OCI-LY7 (cell line): ENCODE measurements around the gene DOCK1. TPM values are rescaled to one million over a fixed set of nuclear protein-coding genes. Genes with fewer than 3 reads are reported as not detected.

Experiments
- BruUV-seq: library from RNA; stranded (reverse); fragments of 400-500 nt; replicated peaks from 2 replicates; lab custom pipeline; 2021; lab: Mats Ljungman, UMichigan
- CTCF ChIA-PET: fragments of 300-600 bp; sonication (Branson Sonifier 250); formaldehyde crosslinking; loops from one replicate; lab custom pipeline; 2022; ENCODE audit warnings: antibody characterized with exemption; ENCODE audit not compliant: unreplicated experiment; lab: Charles Lee
- POLR2A ChIA-PET: fragments of 300-600 bp; sonication (Branson Sonifier 250); formaldehyde crosslinking; loops from one replicate; lab custom pipeline; 2022; ENCODE audit warnings: antibody characterized with exemption; lab: Charles Lee
- DNase-seq: peaks from one replicate; pipeline ENCODE4 v3.0.0-alpha.2; 2015; ENCODE audit warnings: low spot score
- H2AFZ ChIP-seq: fragments of 200-600 bp; sonication (generic), shearing (Covaris generic); 2 replicates; pipeline ENCODE4 v1.6.1; 2014; ENCODE audit warnings: mild to moderate bottlenecking, antibody characterized with exemption, low read length, moderate library complexity
- H3K27ac ChIP-seq: fragments of 200-600 bp; sonication (generic); 2 replicates; pipeline ENCODE4 v1.5.1; 2014; ENCODE audit warnings: mixed run types, low read depth, mild to moderate bottlenecking, moderate library complexity, low read length, inconsistent platforms; ENCODE audit not compliant: poor library complexity, severe bottlenecking
- H3K36me3 ChIP-seq: fragments of 200-600 bp; sonication (generic); 2 replicates; pipeline ENCODE4 v1.6.1; 2014; ENCODE audit warnings: mild to moderate bottlenecking, antibody characterized with exemption, low read length, moderate library complexity, mixed read lengths; ENCODE audit not compliant: insufficient read depth
- H3K4me1 ChIP-seq: fragments of 200-600 bp; sonication (generic); 2 replicates; pipeline ENCODE4 v1.5.1; 2014; ENCODE audit warnings: mild to moderate bottlenecking, low read length; ENCODE audit not compliant: insufficient read depth, poor library complexity, severe bottlenecking
- H3K4me2 ChIP-seq: fragments of 200-600 bp; sonication (generic); 2 replicates; pipeline ENCODE4 v1.6.1; 2014; ENCODE audit warnings: mild to moderate bottlenecking, low read length
- H3K4me3 ChIP-seq: fragments of 200-600 bp; sonication (generic); 2 replicates; pipeline ENCODE4 v1.5.1; 2014; ENCODE audit warnings: mild to moderate bottlenecking, low read depth, low read length; ENCODE audit not compliant: poor library complexity, severe bottlenecking
- H3K79me2 ChIP-seq: fragments of 200-600 bp; sonication (generic); 2 replicates; pipeline ENCODE4 v1.6.1; 2016; ENCODE audit warnings: low read depth, mild to moderate bottlenecking, low read length, moderate library complexity, mixed read lengths; ENCODE audit not compliant: insufficient read depth
- H3K9me2 ChIP-seq: fragments of 200-600 bp; sonication (generic); 2 replicates; pipeline ENCODE4 v1.6.1; 2016; ENCODE audit warnings: mild to moderate bottlenecking, low read length, mixed read lengths; ENCODE audit not compliant: insufficient read depth
- H3K9me3 ChIP-seq: fragments of 200-600 bp; sonication (generic); 2 replicates; pipeline ENCODE4 v1.6.1; 2014; ENCODE audit warnings: mild to moderate bottlenecking, mixed run types, low read length, mixed read lengths
- H4K20me1 ChIP-seq: fragments of 200-600 bp; sonication (generic); 2 replicates; pipeline ENCODE4 v1.6.1; 2014; ENCODE audit warnings: mild to moderate bottlenecking, antibody characterized with exemption, low read length, moderate library complexity, mixed read lengths; ENCODE audit not compliant: insufficient read depth
- CTCF ChIP-seq: fragments of 200-600 bp; sonication (generic); conservative IDR thresholded peaks from 2 replicates; pipeline ENCODE4 v1.5.1; 2014; ENCODE audit warnings: mild to moderate bottlenecking, antibody characterized with exemption, low read length, moderate library complexity, mixed read lengths
- EZH2phosphoT487 ChIP-seq: fragments of 200-600 bp; sonication (generic); IDR thresholded peaks from 2 replicates; pipeline ENCODE4 v1.6.1; 2018; ENCODE audit warnings: low read depth, borderline replicate concordance, mild to moderate bottlenecking, mixed run types, antibody characterized with exemption, low read length, moderate library complexity, mixed read lengths
- intact Hi-C: fragments of 100-400 bp; cut with micrococcal nuclease; formaldehyde crosslinking; loops from one replicate; pipeline ENCODE4 v1.10.0; 2022; ENCODE audit not compliant: unreplicated experiment
- total RNA-seq, 2 experiments: library from RNA; depleted of rRNA in 1 of 2; stranded (reverse); fragments of >200 nt in 1 of 2; shearing (Covaris generic) in 1 of 2; gene quantifications; 2 replicates each; pipeline ENCODE4 v1.2.3, GENCODE V29; 2014 to 2022

DOCK1 gene
- total RNA-seq, 2 experiments from 2014 or later = not detected

- CTCF ChIA-PET = no interaction called here
- Histone ChIP-seq H3K9me3 (no peaks in the 10 kb centered on the region), H3K79me2 (no peaks in the 10 kb centered on the region), H3K36me3 (no peaks in the 10 kb centered on the region), H3K4me1 (no peaks in the 10 kb centered on the region), H2AFZ (no peak overlapping the region), H3K4me3 (no peak overlapping the region), H3K4me2 (no peak overlapping the region), H3K9me2 (no peaks in the 10 kb centered on the region), H4K20me1 (no peaks in the 10 kb centered on the region), H3K27ac (no peak overlapping the region)
- POLR2A ChIA-PET = no interaction called here
- intact Hi-C loops = no loop called here
- BruUV-seq = no TSS peak
- TF ChIP-seq CTCF = no peak
- TF ChIP-seq EZH2phosphoT487 = no peak
- no peak for DNase-seq
Observed at GRCh38 chr10:127153181-127153580, 248.0 kb downstream of the DOCK1 start.

GRCh38 chr10:127154831-127155620 lies 249.8 kb downstream of the DOCK1 start:
- TF ChIP-seq CTCF (no peak), EZH2phosphoT487 (no peak)
- H3K4me3 ChIP-seq = no peak overlapping the region
- no peaks in the 10 kb centered on the region for H3K9me3 ChIP-seq
- ChIA-PET POLR2A (no interaction called here), CTCF (no interaction called here)
- no peaks in the 10 kb centered on the region for H3K4me1 ChIP-seq
- no peaks in the 10 kb centered on the region for H4K20me1 ChIP-seq
- no peak overlapping the region for H2AFZ ChIP-seq
- H3K36me3 ChIP-seq = no peaks in the 10 kb centered on the region
- intact Hi-C loops = no loop called here
- no peak overlapping the region for H3K27ac ChIP-seq
- no peaks in the 10 kb centered on the region for H3K79me2 ChIP-seq
- no peak for DNase-seq
- no TSS peak for BruUV-seq
- no peak overlapping the region for H3K4me2 ChIP-seq
- no peaks in the 10 kb centered on the region for H3K9me2 ChIP-seq

- Histone ChIP-seq H4K20me1 (no peaks in the 10 kb centered on the region), H3K4me3 (no peak overlapping the region), H3K79me2 (no peaks in the 10 kb centered on the region), H3K4me2 (no peak overlapping the region), H3K27ac (no peak overlapping the region), H3K9me3 (no peaks in the 10 kb centered on the region), H3K36me3 (no peaks in the 10 kb centered on the region), H3K4me1 (no peaks in the 10 kb centered on the region), H2AFZ (no peak overlapping the region), H3K9me2 (no peaks in the 10 kb centered on the region)
- intact Hi-C loops = no loop called here
- ChIA-PET CTCF (no interaction called here), POLR2A (interaction anchor here (0.6 kb wide), 1 partner anchor 12 kb away, joined by 3 read pairs; no protein-coding TSS in a partner anchor)
- no peak for DNase-seq
- TF ChIP-seq EZH2phosphoT487 (no peak), CTCF (no peak)
- BruUV-seq = no TSS peak
Observed at GRCh38 chr10:127157089-127157488, 251.9 kb downstream of the DOCK1 start.
